GM19468 (cell line): ENCODE results near the gene MACROD2.
"Not testable (repeated sequence)": the region's sequence is repeated elsewhere in the genome, so short reads cannot be mapped to it uniquely, and the experiment has no call there.

Experiments
- ATAC-seq: cut with Tn5 transposase; IDR thresholded peaks from one replicate; pipeline ENCODE4 v1.9.1; 2021; ENCODE audit warnings: mild to moderate bottlenecking, moderate library complexity, moderate number of reproducible peaks; ENCODE audit not compliant: unreplicated experiment; ENCODE audit errors: extremely low read depth

MACROD2 gene

GRCh38 chr20:14913896-14914620, 918.7 kb downstream of the MACROD2 start:
- no peak for ATAC-seq

DNA sequence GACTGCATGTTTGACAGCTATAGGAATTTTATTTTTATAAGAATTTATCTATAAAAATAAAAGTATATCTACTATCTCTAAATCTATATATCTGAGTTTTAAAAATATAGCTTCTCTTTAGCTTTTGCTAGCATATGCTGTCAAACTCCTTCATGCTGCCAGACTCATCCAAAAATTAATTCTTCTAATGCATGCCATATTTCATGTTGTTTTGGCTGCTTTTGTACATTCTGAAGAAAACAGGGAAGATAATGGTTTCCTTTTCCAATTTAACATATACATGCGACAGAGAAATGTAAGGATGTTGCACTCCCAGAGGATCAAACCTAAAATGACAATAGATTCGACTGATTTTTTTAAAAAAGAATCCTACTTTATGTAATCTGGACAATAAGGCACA, 919.3 kb downstream of the MACROD2 start:
- no peak for ATAC-seq

- ATAC-seq: no peak
Measured at GRCh38 chr20:14915356-14915755, 920.0 kb downstream of the MACROD2 start.

DNA sequence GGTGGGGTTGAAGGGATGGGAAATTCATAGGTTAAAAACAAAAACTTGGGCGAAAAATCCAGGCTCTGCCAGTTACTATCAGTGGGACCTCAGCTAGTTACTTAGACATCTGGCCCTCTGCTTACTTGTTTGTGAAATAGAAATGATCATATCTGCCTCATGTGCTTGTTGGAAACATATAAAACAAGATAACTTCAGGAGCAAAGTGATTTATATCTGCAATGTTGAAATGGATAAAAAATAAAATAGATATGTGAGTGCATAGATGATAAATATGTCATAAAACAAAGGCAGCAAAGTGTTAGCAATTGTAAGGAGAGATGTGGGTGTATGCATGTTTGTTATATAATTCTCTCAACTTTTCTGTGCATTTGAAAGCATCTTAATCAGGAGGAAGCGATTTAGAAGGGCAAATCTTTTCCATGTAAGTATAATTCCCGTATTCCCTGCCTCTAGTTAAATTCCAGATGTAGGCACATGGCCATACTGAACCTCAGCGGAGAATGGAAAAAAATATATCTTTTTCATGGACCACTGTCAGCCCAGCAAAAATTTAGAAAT, 921.1 kb downstream of the MACROD2 start:
- no peak for ATAC-seq

GRCh38 chr20:14918281-14918680, 923.0 kb downstream of the MACROD2 start:
- no peak for ATAC-seq

- ATAC-seq: no peak
Measured at GRCh38 chr20:14918976-14919375, 923.7 kb downstream of the MACROD2 start.

GRCh38 chr20:14919501-14920081, 924.3 kb downstream of the MACROD2 start:
- ATAC-seq: no peak

- no peak for ATAC-seq
Measured at GRCh38 chr20:14921513-14921912, 926.2 kb downstream of the MACROD2 start.

- ATAC-seq: no peak
Measured at GRCh38 chr20:14922503-14923267, 927.4 kb downstream of the MACROD2 start.

GRCh38 chr20:14924433-14924832, 929.1 kb downstream of the MACROD2 start:
- no peak for ATAC-seq

GRCh38 chr20:14925300-14925699, 930.0 kb downstream of the MACROD2 start:
- no peak for ATAC-seq

DNA sequence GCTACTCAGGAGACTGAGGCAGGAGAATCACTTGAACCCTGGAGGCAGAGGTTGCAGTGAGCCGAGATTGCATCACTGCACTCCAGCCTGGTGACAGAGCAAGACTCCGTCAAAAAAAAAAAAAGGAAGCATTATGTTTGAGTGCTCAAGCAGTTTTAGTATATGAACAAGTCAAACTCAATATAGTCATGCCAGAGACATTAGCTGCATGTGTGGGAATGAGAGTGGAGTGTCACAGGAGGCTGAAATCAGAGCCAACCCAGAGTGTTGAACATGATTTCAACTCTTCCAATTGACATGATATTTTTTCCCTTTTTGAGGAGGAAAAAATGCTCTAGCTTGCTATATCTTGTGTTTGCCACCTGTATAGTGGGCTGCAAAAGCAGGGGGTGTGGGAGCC, 931.1 kb downstream of the MACROD2 start:
- not testable (repeated sequence) for ATAC-seq

DNA sequence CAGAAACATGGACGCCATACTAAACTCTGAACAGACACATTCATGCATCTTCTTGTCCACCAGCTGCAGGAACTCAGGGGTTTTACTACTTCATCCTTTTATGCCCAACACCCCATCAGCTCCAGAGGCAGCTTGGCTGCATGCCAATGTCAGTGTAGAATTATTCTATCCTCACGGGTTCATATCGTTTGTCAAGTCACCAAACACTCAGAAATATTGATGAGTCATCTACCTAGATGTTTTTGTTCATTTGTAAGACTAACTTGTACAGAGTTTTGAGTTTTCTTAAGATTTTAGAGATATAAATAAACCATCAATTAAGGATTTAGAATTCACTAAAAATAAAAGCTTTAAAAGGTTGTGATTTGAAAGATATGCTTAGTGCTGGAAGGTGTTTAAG, 932.8 kb downstream of the MACROD2 start:
- ATAC-seq: no peak

DNA sequence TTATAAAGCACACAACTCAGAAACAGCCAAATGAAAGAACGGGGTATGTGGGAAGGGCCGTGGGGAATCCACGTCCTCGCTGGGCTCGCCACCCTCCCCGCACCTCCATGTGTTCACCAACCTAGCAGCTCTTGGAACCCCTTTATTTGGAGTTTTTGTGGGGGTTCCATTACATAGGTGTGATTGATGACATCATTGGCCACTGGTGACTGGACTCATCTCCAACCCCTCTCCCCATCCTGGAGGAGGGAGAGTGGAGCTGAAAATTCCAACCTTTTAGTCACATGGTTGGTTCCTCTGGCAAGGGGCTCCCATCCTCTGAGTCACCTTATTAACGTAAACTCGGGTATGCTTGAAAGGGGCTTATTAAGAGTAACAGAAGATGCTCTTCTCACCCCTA, 934.1 kb downstream of the MACROD2 start:
- no peak for ATAC-seq

GRCh38 chr20:14932040-14932439, 936.7 kb downstream of the MACROD2 start:
- no peak for ATAC-seq

DNA sequence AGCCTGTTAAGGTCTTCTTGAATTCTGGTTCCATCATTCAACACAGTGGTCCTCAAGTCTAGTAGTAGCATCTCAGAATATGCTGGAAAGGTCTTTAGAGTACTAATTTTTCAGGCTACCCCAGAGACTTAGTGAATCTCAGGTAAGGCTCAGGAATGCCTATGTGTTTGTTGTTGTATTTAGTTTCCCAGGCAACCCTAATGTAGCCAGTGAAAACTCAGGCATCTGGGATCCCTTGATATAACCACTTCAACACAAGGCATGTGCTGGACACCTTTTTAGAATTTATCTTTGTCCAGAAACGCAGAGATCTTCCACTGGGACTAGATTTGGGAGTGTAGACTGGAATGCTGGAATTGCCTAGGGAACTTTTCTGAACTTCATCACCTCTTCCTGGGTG, 940.0 kb downstream of the MACROD2 start:
- ATAC-seq: no peak

DNA sequence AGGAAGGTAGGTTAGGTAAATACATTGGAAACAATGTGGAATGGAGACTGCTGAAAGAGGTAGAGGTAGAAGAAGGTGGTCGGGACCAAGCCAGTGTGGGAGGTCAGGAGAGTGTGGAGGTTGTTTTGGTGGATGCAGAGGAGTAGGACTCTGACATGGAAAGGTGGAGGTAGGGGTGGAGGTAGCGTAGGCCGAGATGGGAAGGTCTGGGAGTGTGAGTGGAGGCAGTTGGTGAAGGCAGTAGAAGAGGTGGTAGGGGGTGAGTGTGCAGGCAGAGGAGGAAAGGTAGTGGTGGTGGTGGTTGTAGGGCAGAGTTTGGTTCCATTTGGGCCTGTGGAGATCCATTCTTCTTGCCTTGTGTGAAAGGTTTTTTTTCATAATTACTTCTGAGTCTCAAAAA, 941.7 kb downstream of the MACROD2 start:
- no peak for ATAC-seq

- ATAC-seq: no peak
Measured at GRCh38 chr20:14937846-14938245, 942.5 kb downstream of the MACROD2 start.

DNA sequence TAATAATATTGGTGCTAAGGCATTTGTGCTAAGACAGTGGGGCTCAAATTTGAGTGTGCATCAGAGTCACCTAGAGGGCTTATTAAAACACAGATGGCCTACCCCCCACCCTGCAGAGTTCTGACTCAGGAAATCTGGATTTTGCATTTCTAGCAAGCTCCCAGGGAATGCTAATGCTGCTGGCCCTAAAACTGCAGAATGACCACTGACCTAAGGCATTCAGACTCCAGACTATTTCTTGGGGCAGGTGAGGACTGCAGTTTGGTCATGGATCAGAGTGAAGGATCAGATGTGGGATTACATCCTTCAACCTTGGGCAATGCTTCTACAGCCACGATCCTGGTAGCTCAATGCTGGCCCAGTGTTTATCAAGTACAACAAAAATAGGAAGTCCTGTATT, 952.2 kb downstream of the MACROD2 start:
- ATAC-seq: no peak

- no peak for ATAC-seq
Measured at GRCh38 chr20:14947946-14948345, 952.6 kb downstream of the MACROD2 start.

DNA sequence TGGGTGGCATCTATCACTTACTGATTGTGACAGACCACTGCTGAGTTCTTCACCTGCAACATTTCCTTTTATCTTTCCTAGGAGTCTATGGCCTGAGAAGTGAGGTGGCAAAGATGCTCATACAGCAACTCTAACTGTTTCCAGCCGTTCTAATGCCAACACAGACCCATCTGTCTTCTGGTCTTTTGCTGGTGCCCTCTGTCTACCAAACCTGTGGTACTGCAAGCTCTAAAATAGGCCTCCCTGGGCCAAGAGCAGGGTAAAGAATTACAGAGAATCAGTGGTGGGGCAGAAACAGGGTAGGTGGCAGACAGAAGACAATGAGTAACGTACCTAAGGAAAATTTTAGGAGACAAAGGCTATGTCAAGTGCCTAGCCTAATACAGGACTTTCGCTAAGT, 953.1 kb downstream of the MACROD2 start:
- no peak for ATAC-seq
